ENCODE results near the gene USP11. TPM values are rescaled to one million over a fixed set of nuclear protein-coding genes. Genes with fewer than 3 reads are reported as not detected.

The USP11 gene
- total and polyA plus RNA-seq, 2 of the 4 experiments (the other 2 are of a cell fraction) = 33.5 to 59.7 TPM

GRCh38 chrX:47200385-47201150 is 32.2 kb upstream of the USP11 start:
- Histone ChIP-seq H3K4me3 (ENCODE audit: insufficient read depth, low read depth, low read length) (no peak overlapping the region), H2AK5ac (ENCODE audit: low read depth, low read length) (no peak overlapping the region), H3K4ac (ENCODE audit: low read depth, low read length) (no peak overlapping the region), H3K27me3 (ENCODE audit: control insufficient read depth, insufficient read depth, low read length) (no peaks in the 10 kb centered on the region; the same call in 1 of the 2 replicates), H4K20me1 (ENCODE audit: insufficient read depth, low read length) (peaks cover 78% of the 10 kb centered on the region), H4K5ac (ENCODE audit: low read depth, low read length) (no peak overlapping the region), H2BK120ac (ENCODE audit: low read depth, low read length) (no peak overlapping the region), H2AK9ac (replicated peaks; ENCODE audit: low read depth, low read length, poor library complexity) (no peak overlapping the region), H3K4me2 (ENCODE audit: low read depth, low read length) (no peak overlapping the region), H3K79me1 (ENCODE audit: low read depth in 1 of 2, low read length in 2 of 2) (peaks cover 42 to 65% of the 10 kb centered on the region in 2 experiments), H3K36me3 (ENCODE audit: control insufficient read depth, insufficient read depth, low read length) (peaks cover 83% of the 10 kb centered on the region), H2BK5ac (ENCODE audit: low read depth, low read length, poor library complexity, severe bottlenecking) (no peak overlapping the region), H2AFZ (replicated peaks; ENCODE audit: low read length, poor library complexity) (no peak overlapping the region), H3K9me1 (ENCODE audit: insufficient read depth, low read length) (peaks cover 5% of the 10 kb centered on the region; the same call in 1 of the 2 replicates), H3K14ac (replicated peaks; ENCODE audit: low read depth, low read length) (no peak overlapping the region), H3K56ac (ENCODE audit: extremely low read depth, insufficient read depth, low read length) (no peak overlapping the region), H3K23ac (ENCODE audit: low read depth, low read length) (no peak overlapping the region), H3K9me3 (ENCODE audit: control insufficient read depth, insufficient read depth, low read length) (no peaks in the 10 kb centered on the region), H2BK20ac (ENCODE audit: low read depth, low read length) (no peak overlapping the region), H2BK15ac (ENCODE audit: low read depth, low read length) (no peak overlapping the region), H3K4me1 (ENCODE audit: control insufficient read depth, insufficient read depth, low read length) (peaks cover 18% of the 10 kb centered on the region), H4K8ac (ENCODE audit: low read depth in 2 of 2, low read length in 2 of 2) (no peak overlapping the region), H3K27ac (ENCODE audit: insufficient read depth, low read length) (no peak overlapping the region), H3K18ac (ENCODE audit: low read depth, low read length) (no peak overlapping the region), H4K91ac (ENCODE audit: insufficient read depth, low read depth, low read length) (no peak overlapping the region), H3K9ac (ENCODE audit: low read depth, low read length) (no peak overlapping the region)
- WGBS, 2 experiments (ENCODE audit: extremely low coverage in 2 of 2, insufficient read length in 1 of 2) = 100% methylated on average over 2 of the region's 9 CpGs; no CpG with 5 or more reads in 1 of the 2 experiments
- BruUV-seq (replicated peaks) = no TSS peak
- ATAC-seq (ENCODE audit: low read depth) = peak; percentile 34; the same call in 1 of the 2 replicates
- dilution Hi-C loops (cut with HindIII; ENCODE audit: low sequenced_read_pairs, unreplicated experiment) (no loop called here), intact Hi-C loops (cut with micrococcal nuclease) (no loop called here), in situ Hi-C loops (cut with MboI; ENCODE audit: low sequenced_read_pairs) (loop anchor here (25.0 kb wide), 1 partner anchor 437 kb away; the partner anchor contains the start of gene CFP)
- ChIA-PET POLR2A (ENCODE audit: unreplicated experiment) (no interaction called here), CTCF (interaction anchor here (0.6 kb wide), 1 partner anchor 331 kb away, joined by 3 read pairs; no protein-coding TSS in a partner anchor)
- TF ChIP-seq RCOR1 (IDR thresholded peaks at IDR 0.05; ENCODE audit: insufficient replicate concordance, low read length) (no peak), USF2 (IDR thresholded peaks at IDR 0.05; ENCODE audit: low read depth, low read length) (no peak), POLR2A (IDR thresholded peaks at IDR 0.05; ENCODE audit: low read depth, low read length) (no peak), ELK1 (IDR thresholded peaks at IDR 0.05; ENCODE audit: borderline replicate concordance, low read depth, low read length) (no peak)
- TF ChIP-seq, protein P1, sequence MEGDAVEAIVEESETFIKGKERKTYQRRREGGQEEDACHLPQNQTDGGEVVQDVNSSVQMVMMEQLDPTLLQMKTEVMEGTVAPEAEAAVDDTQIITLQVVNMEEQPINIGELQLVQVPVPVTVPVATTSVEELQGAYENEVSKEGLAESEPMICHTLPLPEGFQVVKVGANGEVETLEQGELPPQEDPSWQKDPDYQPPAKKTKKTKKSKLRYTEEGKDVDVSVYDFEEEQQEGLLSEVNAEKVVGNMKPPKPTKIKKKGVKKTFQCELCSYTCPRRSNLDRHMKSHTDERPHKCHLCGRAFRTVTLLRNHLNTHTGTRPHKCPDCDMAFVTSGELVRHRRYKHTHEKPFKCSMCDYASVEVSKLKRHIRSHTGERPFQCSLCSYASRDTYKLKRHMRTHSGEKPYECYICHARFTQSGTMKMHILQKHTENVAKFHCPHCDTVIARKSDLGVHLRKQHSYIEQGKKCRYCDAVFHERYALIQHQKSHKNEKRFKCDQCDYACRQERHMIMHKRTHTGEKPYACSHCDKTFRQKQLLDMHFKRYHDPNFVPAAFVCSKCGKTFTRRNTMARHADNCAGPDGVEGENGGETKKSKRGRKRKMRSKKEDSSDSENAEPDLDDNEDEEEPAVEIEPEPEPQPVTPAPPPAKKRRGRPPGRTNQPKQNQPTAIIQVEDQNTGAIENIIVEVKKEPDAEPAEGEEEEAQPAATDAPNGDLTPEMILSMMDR (conservative IDR thresholded peaks at IDR 0.05; ENCODE audit: low read depth, low read length) = peak; percentile 25; the same call in 1 of the 2 replicates
- DNase-seq = peak; percentile 65

Data from IMR-90 (cell line).